HG03565 (cell line): ENCODE results near the gene ZNF700.
"Not testable (repeated sequence)": the region's sequence is repeated elsewhere in the genome, so short reads cannot be mapped to it uniquely, and the experiment has no call there.

ENCODE experiments used
- ATAC-seq: cut with Tn5 transposase; IDR thresholded peaks from one replicate; pipeline ENCODE4 v1.9.1; 2021; ENCODE audit warnings: mild to moderate bottlenecking, moderate library complexity; ENCODE audit not compliant: unreplicated experiment

ZNF700 gene

GRCh38 chr19:11924886-11925650 lies at the start of gene ZNF700:
Gene ZNF700, plus strand, starts transcription at chr19:11925107. Its CDS starts 104 bp downstream, at chr19:11925211.
- peak; percentile 60 for ATAC-seq

- not testable (repeated sequence) for ATAC-seq
Observed at GRCh38 chr19:11879687-11880266, 45.1 kb upstream of the ZNF700 start.

DNA sequence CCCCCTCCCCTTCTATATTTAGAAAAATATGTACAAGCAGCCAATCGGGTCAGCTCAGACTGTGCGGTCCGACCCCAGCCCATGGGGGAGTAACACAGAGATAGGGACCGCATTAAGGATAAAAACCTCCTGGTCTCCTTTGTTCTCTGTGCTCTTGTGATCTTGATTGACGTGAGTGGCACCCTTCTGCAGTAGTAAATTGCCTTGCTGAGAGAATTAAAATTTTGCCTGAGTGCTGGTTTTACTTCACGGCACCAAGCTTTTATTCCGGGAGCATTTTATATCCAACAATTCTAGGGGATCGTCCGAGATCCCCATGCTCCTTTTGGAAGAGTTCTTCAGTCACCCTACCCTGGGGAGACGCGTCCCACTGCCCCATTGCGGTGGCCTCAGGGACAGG lies 44.3 kb upstream of the ZNF700 start:
- no peak for ATAC-seq

DNA sequence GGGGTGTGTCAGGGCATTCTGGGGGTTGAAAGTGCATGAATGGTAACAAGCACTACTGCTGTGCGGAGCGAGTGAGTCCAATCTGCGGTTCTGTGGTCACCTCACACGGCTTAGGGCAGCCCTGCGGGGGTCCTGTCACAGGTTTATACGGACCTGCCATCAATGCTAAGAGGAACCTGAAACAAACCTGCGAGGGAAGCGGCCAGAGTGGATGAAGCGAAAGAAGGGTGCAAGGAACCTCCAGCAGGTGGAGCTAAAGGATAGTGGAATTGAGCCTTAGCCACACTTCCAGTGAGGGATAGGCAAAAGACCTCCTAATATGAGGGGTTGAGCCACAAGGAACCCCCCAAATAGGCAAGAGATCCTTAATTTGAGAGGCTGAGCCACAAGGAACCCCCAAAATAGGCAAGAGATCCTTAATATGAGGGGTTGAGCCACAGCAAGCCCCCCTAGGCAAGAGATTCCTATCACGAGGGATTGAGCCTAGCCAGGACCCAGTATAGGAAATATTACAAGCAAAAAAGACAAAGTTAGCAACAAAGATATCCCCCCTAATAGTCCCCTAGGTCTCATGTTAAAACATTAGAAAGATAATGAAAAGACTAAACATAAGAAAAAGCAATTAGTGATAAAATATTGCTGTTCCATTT lies 43.6 kb upstream of the ZNF700 start:
- no peak for ATAC-seq

DNA sequence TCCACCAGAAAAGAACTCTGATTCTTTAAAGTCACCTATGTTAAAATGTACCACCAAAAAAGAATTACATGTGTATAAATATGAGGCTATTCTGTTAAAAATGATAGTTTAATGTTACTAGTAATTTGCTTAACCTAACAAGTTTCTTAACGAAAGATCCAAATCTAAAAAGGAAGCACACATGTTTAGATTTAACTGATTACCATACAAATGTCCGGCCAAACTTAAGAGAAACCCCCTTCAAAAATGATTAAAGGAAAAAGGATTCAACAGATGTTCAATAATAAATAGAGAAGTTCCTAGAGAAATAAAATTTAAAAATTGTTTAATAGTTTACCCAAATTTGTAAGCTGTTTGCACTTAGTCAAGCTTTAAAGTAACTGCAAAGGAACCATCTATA lies 42.3 kb upstream of the ZNF700 start:
- no peak for ATAC-seq

DNA sequence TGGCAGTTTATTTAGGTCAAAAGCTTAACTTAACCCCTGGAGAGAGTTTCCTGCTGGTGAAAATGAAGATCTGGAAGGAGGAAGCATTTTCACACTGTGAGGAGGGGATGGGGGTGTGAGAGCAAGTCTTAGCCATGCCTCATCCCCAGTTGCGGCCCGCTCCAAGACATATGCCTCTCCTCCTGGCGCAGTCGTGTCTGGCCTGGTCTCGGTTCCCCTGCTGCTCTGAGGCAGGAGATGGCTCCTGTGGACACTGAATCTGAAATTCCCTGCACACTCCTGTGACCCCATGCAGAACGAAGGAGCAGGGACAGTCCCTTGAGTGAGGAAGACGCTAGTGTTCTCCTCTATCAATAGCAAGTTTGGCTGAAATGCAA lies 37.7 kb upstream of the ZNF700 start:
- ATAC-seq = no peak

GRCh38 chr19:11887611-11888531 lies 37.0 kb upstream of the ZNF700 start, which contains the start of gene ZNF69:
Gene ZNF69, plus strand, starts transcription at chr19:11887782. Its CDS starts 142 bp downstream, at chr19:11887924.
- no peak for ATAC-seq

DNA sequence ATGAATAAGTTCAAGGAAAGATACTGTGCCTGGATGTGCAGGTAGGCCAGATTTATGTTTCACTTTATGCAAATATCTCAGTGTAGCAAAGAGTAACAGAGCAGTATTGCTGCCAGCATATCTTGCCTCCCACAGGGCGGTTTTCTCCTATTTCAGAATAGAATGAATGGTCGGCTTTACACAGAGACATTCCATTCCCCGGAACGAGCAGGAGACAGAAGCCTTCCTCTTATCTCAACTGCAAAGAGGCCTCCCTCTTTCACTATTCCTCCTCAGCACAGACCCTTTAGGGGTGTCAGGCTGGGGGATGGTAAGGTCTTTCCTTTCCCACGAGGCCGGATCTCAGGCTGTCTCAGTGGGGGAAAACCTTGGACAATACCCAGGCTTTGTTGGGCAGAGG lies 35.0 kb upstream of the ZNF700 start:
- ATAC-seq = not testable (repeated sequence)

DNA sequence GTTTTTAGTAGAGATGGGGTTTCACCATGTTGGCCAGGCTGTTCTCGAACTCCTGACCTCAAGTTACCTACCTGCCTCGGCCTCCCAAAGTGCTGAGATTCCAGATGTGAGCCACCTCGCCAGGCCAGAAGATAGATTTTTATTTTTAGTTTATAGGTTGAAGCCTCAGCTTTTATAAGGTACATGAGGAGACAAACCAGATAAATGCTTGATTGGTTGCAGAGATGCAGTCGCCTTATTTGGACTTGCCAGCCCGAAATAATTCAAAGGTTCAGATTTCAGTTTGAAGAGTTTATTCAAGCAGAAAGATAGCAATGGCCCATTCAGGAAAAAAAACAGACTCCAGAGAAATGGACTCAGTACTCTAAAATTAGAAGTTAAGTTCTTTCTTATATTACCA lies 34.3 kb upstream of the ZNF700 start:
- no peak for ATAC-seq

DNA sequence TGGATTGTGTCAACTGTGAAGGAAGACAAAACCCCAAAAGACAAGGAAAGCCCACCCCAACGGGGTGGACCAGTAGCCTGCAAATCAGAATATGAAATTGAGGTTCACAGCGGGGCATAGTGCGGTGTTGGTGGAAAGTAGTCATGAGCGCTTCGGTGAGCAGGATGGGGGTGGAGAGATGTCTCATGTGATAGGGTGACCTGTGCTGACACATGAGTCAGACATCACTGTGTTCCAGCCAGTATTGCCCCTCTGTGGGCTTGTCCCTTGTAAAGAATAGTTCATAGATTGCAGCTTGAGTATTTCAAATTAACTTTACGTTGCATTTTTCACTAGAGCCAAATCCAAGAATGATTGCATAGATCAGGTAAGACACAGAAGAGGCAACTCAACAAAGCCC lies 30.1 kb upstream of the ZNF700 start:
- no peak for ATAC-seq

DNA sequence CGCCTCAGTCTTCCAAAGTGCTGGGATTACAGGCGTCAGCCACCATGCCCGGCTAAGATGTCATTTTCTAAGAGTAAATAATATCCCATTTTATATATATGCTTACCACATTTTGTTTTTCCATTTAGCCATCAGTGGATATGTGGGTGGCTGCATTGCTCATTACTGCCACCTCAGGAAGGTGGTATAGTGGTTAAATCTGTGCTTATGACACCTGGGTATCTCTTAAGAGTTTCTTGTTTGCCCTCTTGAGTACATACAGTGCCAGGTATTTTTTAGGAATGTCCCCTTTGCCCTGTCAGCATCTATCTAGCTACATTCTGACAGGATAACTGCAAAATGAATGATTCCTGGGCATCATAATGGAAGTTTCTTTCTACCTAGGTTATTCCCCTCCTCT lies 22.7 kb upstream of the ZNF700 start:
- ATAC-seq = no peak

DNA sequence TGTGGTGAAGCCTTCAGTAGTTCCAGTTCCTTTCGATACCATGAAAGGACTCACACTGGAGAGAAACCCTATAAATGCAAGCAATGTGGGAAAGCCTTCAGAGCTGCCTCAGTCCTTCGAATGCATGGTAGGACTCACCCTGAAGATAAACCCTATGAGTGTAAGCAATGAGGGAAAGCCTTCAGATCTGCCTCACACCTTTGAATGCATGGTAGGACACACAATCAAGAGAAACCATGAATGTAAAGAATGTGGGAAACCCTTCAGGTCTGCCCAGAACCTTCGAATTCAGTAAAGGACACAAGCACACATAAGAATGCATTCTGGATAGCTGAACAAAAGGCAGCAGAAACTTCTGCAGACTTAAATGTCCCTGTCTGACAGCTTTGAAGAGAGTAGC lies 19.0 kb upstream of the ZNF700 start:
- ATAC-seq = no peak

DNA sequence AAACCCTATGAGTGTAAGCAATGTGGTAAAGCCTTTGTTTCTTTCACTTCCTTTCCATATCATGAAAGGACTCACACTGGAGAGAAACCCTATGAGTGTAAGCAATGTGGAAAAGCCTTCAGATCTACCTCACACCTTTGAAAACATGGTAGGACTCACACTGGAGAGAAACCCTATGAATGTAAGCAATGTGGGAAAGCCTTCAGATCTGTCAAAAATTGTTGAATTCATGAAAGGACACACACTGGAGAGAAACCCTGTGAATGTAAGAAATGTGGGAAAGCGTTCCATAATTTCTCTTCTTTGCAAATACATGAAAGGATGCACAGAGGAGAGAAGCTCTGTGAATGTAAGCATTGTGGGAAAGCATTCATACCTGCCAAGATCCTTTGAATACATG lies 13.0 kb upstream of the ZNF700 start:
- ATAC-seq = not testable (repeated sequence)

DNA sequence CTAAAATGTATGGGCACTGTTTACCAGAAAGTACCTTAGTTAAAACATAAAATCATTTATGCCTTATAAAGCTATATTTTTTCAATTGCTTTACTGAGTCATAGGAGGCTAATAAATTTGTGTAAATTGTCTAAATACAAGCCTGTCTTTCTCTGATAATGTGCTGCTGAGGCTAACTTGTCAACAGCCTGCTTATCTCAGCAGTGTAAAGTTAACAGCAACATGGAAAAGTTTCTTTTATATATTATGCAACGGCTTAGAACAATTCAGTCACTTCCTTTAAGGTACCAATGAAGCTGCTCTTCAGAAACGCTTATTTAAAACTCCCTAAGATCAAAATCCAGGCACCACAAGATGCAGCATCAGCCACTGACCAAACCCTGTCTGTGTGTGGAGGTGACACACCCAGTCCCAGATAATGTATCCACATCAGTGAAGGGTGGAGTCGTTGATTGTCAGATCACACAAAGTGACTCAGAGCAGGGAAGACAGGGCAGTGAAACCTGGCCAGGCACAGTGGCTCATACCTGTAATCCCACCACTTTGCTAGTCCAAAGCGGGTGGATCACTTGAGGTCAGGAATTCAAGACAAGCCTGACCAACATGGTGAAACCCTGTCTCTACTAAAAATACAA lies 10.4 kb upstream of the ZNF700 start:
- ATAC-seq = not testable (repeated sequence)

DNA sequence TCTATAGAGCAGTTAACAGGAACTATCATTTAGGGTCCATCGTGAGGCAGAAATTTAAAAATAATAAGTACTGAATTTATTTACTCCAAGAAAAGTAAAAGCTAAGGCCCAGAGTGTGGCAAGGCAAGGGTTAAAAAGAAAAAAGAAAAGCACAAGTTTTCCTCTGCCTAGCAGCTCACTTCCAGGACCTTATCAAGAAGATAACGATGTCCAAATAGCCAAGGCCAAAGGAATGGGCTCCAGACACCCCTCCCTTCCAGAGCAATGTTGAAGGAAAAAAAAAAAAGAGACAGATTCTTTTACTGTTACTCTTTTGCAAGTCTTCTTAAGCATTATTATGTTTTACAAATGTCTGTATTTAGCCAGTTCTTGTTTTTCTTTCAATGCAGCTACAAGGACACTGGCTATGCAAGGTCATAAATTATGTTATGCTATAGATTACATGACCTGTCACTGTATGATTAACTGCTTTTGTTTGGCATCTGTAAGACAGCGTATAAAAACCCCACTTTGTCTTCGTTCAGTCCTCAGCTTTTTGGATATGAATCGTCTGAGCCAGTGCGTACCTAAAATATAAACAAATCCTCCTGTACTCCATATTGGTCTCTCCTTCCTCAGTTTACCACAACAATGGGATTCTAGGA lies 2.9 kb upstream of the ZNF700 start:
- no peak for ATAC-seq

GRCh38 chr19:11925651-11926187 lies 812 bp downstream of the ZNF700 start:
- not testable (repeated sequence) for ATAC-seq

- ATAC-seq = no peak
Observed at GRCh38 chr19:11927227-11927626, 2.3 kb downstream of the ZNF700 start.

DNA sequence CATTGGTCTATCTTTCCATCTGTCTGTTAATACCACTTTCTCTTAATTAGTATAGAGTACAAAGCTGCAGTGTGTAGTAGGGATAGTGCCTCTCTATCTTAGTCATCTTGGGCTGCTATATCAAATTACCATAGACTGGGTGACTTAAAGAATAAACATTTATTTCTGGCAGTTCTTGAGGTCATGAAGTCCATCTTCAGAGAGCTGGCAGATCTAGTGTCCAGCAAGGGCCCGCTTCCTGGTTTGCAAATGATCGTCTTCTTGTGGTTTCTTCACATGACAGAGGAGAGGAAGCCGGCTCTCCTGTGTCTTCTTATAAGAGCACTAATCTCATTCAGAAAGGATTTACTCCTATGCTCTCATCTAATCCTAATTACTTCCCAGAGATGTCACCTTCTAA lies 6.1 kb downstream of the ZNF700 start:
- no peak for ATAC-seq

- ATAC-seq = no peak
Observed at GRCh38 chr19:11931513-11931912, 6.6 kb downstream of the ZNF700 start.

DNA sequence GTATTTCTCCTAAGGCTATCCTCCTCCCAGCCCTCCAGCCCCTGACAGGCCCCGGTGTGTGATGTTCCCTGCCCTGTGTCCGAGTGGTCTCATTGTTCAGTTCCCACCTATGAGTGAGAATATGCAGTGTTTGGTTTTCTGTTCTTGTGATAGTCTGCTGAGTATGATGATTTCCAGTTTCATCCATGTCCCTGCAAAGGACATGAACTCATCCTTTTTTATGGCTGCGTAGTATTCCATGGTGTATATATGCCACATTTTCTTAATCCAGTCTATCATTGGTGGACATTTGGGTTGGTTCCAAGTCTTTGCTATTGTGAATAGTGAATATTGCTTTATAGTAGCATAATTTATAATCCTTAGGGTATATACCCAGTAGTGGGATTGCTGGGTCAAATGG lies 10.9 kb downstream of the ZNF700 start:
- ATAC-seq = not testable (repeated sequence)
